Measurements from ENCODE around the gene PACRG.

DNA sequence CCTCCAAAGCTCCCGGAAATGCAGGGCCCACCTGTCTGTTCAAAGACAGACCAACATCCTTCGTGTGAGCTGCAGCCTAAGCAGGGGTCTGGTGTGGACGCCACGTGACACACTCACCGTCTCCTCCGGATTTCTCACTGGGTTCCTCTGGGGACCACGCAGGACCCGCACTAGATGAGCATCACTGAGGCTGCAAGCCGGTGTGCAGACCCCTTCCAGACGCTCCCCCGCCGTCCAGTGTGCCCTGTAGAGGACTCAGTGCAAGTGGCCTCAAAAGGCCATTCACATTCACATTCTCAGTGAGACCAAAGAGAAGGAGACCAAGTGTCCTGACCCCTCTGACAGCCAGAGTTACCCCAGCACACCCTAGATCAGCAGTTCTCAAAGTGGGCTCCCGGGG lies 595.5 kb downstream of the PACRG start:
- TF ChIP-seq POLR2A (IDR thresholded peaks at IDR 0.05; ENCODE audit: low read length) (no peak), GATA1 (IDR thresholded peaks at IDR 0.05; ENCODE audit: low read depth, low read length) (no peak)
